GM21390 (cell line): Measurements from ENCODE around the gene TRIM7.
"Not testable (repeated sequence)": the region's sequence is repeated elsewhere in the genome, so short reads cannot be mapped to it uniquely, and the experiment has no call there.

Experiments used
- ATAC-seq: cut with Tn5 transposase; IDR thresholded peaks from one replicate; pipeline ENCODE4 v1.9.1; 2021; ENCODE audit not compliant: unreplicated experiment

TRIM7 gene

GRCh38 chr5:181194489-181195248 is 10.3 kb downstream of the TRIM7 start:
- no peak for ATAC-seq

GRCh38 chr5:181193656-181194055 is 11.3 kb downstream of the TRIM7 start:
- no peak for ATAC-seq

- ATAC-seq, result no peak
Observed at GRCh38 chr5:181192337-181193046, 12.5 kb downstream of the TRIM7 start.

GRCh38 chr5:181191526-181192336 is 13.3 kb downstream of the TRIM7 start:
- peak; percentile 57 for ATAC-seq

GRCh38 chr5:181190711-181191525 is 14.1 kb downstream of the TRIM7 start:
- ATAC-seq, result peak; percentile 9

- ATAC-seq, result no peak
Observed at GRCh38 chr5:181189962-181190710, 14.9 kb downstream of the TRIM7 start.

- no peak for ATAC-seq
Observed at GRCh38 chr5:181189363-181189961, 15.5 kb downstream of the TRIM7 start.

- no peak for ATAC-seq
Observed at GRCh38 chr5:181188700-181189362, 16.2 kb downstream of the TRIM7 start.

- no peak for ATAC-seq
Observed at GRCh38 chr5:181187500-181188213, 17.3 kb downstream of the TRIM7 start.

- no peak for ATAC-seq
Observed at GRCh38 chr5:181186986-181187499, 18.0 kb downstream of the TRIM7 start.

- no peak for ATAC-seq
Observed at GRCh38 chr5:181186022-181186421, 19.0 kb downstream of the TRIM7 start.

GRCh38 chr5:181185560-181185959 is 19.4 kb downstream of the TRIM7 start:
- ATAC-seq, result no peak

GRCh38 chr5:181184845-181185216 is 20.2 kb downstream of the TRIM7 start:
- ATAC-seq, result no peak

GRCh38 chr5:181182651-181183050 is 22.3 kb downstream of the TRIM7 start:
- no peak for ATAC-seq

GRCh38 chr5:181181650-181182565 is 23.1 kb downstream of the TRIM7 start:
- ATAC-seq, result peak; percentile 62

GRCh38 chr5:181177559-181177958 is 27.4 kb downstream of the TRIM7 start:
- not testable (repeated sequence) for ATAC-seq

- ATAC-seq, result no peak
Observed at GRCh38 chr5:181176254-181176952, 28.6 kb downstream of the TRIM7 start.
